ENCODE measurements around the gene VTI1B.
"Not testable (repeated sequence)": the region's sequence is repeated elsewhere in the genome, so short reads cannot be mapped to it uniquely, and the experiment has no call there.

VTI1B gene

GRCh38 chr14:67674480-67675218, at the start of gene VTI1B:
VTI1B (minus strand) TSS chr14:67674632; CDS start chr14:67674489, 143 bp downstream.
- DNase-seq = peak; percentile 87 to 93
- TF ChIP-seq POLR2A (IDR thresholded peaks at IDR 0.05; ENCODE audit: low read length) (peak; percentile 79), GATA1 (IDR thresholded peaks at IDR 0.05; ENCODE audit: low read depth, low read length) (no peak)

DNA sequence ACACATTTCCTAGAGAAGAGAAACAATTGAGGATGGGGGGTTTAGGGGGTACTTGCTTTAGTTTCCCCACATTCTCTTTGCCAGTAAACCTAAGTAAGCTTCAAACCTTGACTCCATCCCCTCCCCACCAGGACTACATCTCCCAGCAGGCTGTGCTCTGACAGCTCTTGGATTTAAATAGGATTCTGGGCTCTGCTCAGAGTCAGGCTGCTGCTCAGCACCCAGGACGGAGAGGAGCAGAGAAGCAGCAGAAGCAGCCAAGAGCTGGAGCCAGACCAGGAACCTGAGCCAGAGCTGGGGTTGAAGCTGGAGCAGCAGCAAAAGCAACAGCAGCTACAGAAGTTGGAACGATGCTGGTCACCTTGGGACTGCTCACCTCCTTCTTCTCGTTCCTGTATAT, 47.9 kb upstream of the VTI1B start:
- no peak for DNase-seq
- no peak for TF ChIP-seq POLR2A (IDR thresholded peaks at IDR 0.05; ENCODE audit: low read length)
- no peak for TF ChIP-seq GATA1 (IDR thresholded peaks at IDR 0.05; ENCODE audit: low read depth, low read length)

GRCh38 chr14:67721875-67722274, 47.4 kb upstream of the VTI1B start:
- TF ChIP-seq GATA1 (IDR thresholded peaks at IDR 0.05; ENCODE audit: low read depth, low read length) = no peak
- no peak for TF ChIP-seq POLR2A (IDR thresholded peaks at IDR 0.05; ENCODE audit: low read length)
- DNase-seq = no peak

GRCh38 chr14:67719866-67720265, 45.4 kb upstream of the VTI1B start:
- DNase-seq = no peak
- TF ChIP-seq POLR2A (IDR thresholded peaks at IDR 0.05; ENCODE audit: low read length) (no peak), GATA1 (IDR thresholded peaks at IDR 0.05; ENCODE audit: low read depth, low read length) (no peak)

- not testable (repeated sequence) for DNase-seq
These were observed 45.0 kb upstream of the VTI1B start for GRCh38 chr14:67719385-67719784.

GRCh38 chr14:67718265-67718664, 43.8 kb upstream of the VTI1B start:
- no peak for DNase-seq
- TF ChIP-seq GATA1 (IDR thresholded peaks at IDR 0.05; ENCODE audit: low read depth, low read length) (no peak), POLR2A (IDR thresholded peaks at IDR 0.05; ENCODE audit: low read length) (no peak)

DNA sequence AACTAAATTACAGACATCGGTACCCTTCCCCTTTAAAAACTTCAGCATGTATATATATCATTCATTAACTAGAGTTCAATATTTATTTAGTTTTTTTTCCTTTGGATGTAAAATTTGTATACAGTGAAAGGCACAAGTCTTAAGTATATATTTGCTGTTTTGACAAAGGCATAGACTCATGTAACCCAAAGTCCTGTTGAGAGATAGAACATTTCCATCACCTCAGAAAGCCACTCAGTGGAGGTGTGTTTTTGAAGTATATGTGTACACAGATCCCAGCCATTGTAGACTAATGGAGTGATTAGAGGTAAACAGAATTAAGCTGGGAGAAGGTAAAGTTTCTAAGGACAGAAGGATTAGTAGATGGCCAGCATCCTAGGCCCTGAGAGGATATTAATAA, 42.6 kb upstream of the VTI1B start:
- TF ChIP-seq GATA1 (IDR thresholded peaks at IDR 0.05; ENCODE audit: low read depth, low read length) (no peak), POLR2A (IDR thresholded peaks at IDR 0.05; ENCODE audit: low read length) (no peak)
- DNase-seq = no peak

DNA sequence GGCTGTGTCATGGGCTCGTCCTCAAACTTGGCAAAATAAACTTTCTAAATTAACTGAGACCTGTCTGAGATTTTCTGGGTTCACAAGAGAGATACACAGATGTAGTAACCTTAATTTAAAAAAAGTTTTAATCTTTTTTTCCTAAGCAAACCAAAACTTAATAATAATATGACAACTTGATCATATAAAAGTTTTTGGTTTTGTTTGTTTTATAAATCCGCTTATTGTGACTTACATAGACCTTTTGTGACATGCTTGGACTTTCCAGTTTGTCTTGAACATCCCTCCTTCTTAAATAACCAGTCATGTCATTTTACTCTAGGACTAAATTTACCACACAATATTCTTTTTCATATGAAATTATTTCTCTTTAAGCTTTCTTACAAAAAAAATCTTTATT, 35.8 kb upstream of the VTI1B start:
- peak; percentile 50 to 51 for DNase-seq
- no peak for TF ChIP-seq POLR2A (IDR thresholded peaks at IDR 0.05; ENCODE audit: low read length)
- no peak for TF ChIP-seq GATA1 (IDR thresholded peaks at IDR 0.05; ENCODE audit: low read depth, low read length)

- DNase-seq = not testable (repeated sequence)
These were observed 35.4 kb upstream of the VTI1B start for GRCh38 chr14:67709796-67710195.

GRCh38 chr14:67709346-67709745, 34.9 kb upstream of the VTI1B start:
- DNase-seq = not testable (repeated sequence)

DNA sequence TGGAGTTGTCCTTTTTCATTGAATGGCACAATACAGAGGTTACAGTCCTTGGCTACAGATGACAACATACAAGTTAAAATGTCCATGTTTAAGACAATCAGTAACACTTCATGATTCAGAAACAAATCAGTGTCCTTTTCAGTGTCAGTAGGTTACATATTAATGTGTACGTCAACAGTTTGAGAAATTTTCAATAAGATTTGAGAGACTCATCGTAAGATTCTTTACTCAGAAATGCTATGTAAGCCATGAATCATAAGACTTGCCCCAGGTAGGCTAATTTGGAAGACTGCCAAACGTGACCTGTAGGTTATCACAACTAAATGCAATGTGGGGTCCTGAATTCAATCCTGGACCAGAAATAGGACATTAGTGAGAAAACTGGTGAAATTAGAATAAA, 30.8 kb upstream of the VTI1B start:
- TF ChIP-seq POLR2A (IDR thresholded peaks at IDR 0.05; ENCODE audit: low read length) (no peak), GATA1 (IDR thresholded peaks at IDR 0.05; ENCODE audit: low read depth, low read length) (no peak)
- no peak for DNase-seq

DNA sequence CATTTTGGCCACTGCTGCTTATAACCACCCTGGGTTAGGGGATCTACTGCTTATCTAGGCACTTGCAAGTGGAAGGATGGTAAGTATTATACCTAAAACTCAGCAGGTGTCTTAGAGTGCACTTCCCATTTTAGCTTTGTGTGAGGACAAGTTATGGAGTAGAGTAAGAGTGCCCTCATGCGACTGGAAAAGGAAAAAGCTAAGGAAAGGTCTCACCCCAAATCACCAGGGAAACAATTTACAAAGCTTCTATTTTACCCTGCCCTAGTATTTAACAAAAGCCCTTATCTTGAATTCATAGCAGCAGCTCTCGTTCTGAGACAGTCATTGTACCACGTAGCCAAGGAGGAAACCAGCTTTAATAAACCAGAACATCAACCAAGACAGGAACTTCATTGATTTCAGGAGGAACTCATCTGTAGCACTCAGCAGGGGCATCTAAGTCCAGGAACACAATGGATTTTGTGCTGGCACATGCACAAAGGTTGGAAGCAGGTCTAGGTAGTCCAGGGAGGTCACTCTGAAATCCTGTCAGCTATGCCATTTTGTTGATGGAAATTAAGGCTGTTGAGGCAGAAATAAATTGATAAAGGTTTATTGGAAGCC, 30.2 kb upstream of the VTI1B start:
- TF ChIP-seq GATA1 (IDR thresholded peaks at IDR 0.05; ENCODE audit: low read depth, low read length) (no peak), POLR2A (IDR thresholded peaks at IDR 0.05; ENCODE audit: low read length) (no peak)
- peak; percentile 66 to 84 for DNase-seq

DNA sequence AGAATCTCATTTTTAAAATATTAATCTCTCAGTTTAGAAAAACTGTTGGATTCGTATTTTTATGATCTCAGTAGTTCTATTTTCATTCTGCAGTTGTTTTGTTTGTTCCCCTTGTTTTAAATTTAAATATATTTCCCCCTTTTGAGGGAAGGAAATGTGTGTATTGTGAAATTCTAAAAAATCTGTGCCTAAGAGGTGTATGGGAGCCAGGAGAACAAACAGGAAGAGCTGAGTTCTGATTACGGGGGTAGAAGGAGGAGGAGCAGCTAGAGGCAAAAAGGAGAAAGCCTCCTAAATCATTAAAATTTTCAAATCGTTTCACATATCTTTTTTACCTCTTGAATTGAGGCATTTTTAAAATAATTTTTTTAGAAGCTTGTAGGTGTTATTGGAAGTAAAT, 29.6 kb upstream of the VTI1B start:
- no peak for DNase-seq
- TF ChIP-seq GATA1 (IDR thresholded peaks at IDR 0.05; ENCODE audit: low read depth, low read length) (no peak), POLR2A (IDR thresholded peaks at IDR 0.05; ENCODE audit: low read length) (no peak)

DNA sequence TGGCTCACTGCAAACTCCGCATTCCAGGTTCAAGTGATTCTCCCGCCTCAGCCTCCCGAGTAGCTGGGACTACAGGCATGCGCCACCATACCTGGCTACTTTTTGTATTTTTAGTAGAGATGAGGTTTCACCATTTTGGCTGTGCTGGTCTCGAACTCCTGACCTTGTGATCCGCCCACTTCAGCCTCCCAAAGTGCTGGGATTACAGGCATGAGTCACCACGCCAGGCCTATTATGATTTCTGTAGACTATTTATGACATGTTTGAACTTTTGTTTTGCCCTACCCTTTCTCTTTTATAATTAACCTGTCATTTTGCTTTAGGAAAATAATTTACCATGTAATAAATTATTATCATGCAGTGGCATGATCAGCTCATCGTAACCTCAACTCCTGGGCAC, 27.1 kb upstream of the VTI1B start, which contains the start of gene RDH12:
Gene RDH12 (plus strand): TSS at position 395 of the 400 bp plus-strand sequence. CDS start 20,757 bp downstream, outside the sequence.
- not testable (repeated sequence) for DNase-seq

DNA sequence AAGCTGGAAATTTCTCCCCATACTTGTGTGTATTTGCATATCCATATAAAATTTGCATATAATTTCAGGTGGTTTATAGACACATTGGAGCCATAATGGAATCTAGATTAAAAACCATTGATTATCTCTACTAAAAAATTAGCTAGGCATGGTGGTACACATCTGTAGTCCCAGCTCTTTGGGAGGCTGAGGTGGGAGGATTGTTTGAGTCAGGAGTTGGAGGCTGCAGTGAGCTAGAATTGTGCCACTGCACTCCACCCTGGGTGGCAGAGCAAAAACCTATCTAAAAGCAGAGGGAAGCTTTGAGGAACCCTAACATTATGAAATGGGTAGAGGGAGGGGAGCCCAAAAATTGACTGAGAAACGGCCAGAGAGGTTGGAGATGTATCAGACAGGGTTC, 23.7 kb upstream of the VTI1B start:
- TF ChIP-seq GATA1 (IDR thresholded peaks at IDR 0.05; ENCODE audit: low read depth, low read length) = no peak
- no peak for TF ChIP-seq POLR2A (IDR thresholded peaks at IDR 0.05; ENCODE audit: low read length)
- no peak for DNase-seq

All from erythroblast (primary cell).